H1 (cell line): ENCODE results near the gene GNS. TPM values are rescaled to one million over a fixed set of nuclear protein-coding genes. Genes with fewer than 3 reads are reported as not detected.

Experiments used
- CHD7 ChIP-seq: fragments of 300-600 bp; sonication (generic); IDR thresholded peaks from 2 replicates; pipeline ENCODE4 v1.7.1; 2012; ENCODE audit warnings: low read length, moderate library complexity, mild to moderate bottlenecking, inconsistent platforms; ENCODE audit not compliant: insufficient replicate concordance
- JUND ChIP-seq: IDR thresholded peaks from 2 replicates; pipeline ENCODE4 v1.6.1; 2011; ENCODE audit warnings: mild to moderate bottlenecking, improper control_type of control experiment, low read length
- RXRA ChIP-seq: IDR thresholded peaks from 2 replicates; pipeline ENCODE4 v1.6.1; 2011; ENCODE audit warnings: low read depth, mild to moderate bottlenecking, low read length, moderate library complexity; ENCODE audit not compliant: insufficient read depth
- SUZ12 ChIP-seq: fragments of 200-600 bp; sonication (generic); IDR thresholded peaks from 2 replicates; pipeline ENCODE4 v1.6.1; 2012; ENCODE audit warnings: mild to moderate bottlenecking, inconsistent platforms, low read length, moderate library complexity, mixed read lengths
- polyA plus RNA-seq, 7 experiments: library from polyadenylated mRNA; depleted of rRNA in 3 of 7; stranded (reverse) in 5 of 7; unstranded in 2 of 7; fragments of >200 nt in 5 of 7; fragments of 200-250 nt in 2 of 7; gene quantifications; 1 replicate in 5 of 7; 2 replicates in 1 of 7; 4 replicates in 1 of 7; pipeline versions ENCODE4 v1.2.1 to v1.2.3, GENCODE V29; 2011 to 2013; ENCODE audit warnings: missing spikeins in 2 of 7, mixed read lengths in 2 of 7
- total RNA-seq: library from RNA; stranded (reverse); fragmentation: NEBNext Ultra II Directional; extraction: Animal tissue kit (Norgen Biotek cat#: 25700); gene quantifications from 2 replicates; pipeline ENCODE4 v1.2.1, GENCODE V29; 2021

Gene GNS
- total and polyA plus RNA-seq, 2 of the 8 experiments (the other 6 are each of a cell fraction or from before 2014, with no cell fraction given), result 16.0 to 28.5 TPM

- TF ChIP-seq SUZ12, result no peak
- no peak for TF ChIP-seq RXRA
- TF ChIP-seq JUND, result no peak
- no peak for TF ChIP-seq CHD7
Measured at GRCh38 chr12:64682572-64683277, 76.5 kb downstream of the GNS start (continued).
